Activated T-helper 2 cell treated with anti-CD3 and anti-CD28 coated beads, Interferon-gamma antibody, Interleukin-2, Interleukin-4, amounts not matched to agents 10 μg/mL and 5 μg/mL and 100 μg/mL, durations not matched to agents 14 hours and 24 hours and 36 hours (primary cell): ENCODE results near the gene CDH2. TPM values are rescaled to one million over a fixed set of nuclear protein-coding genes. Genes with fewer than 3 reads are reported as not detected.

Experiments
- DNase-seq: peaks from one replicate; pipeline ENCODE4 v3.0.0; 2021; ENCODE audit warnings: low spot score
- H3K27ac Mint-ChIP-seq: one replicate; pipeline ENCODE4 v1.8.0; 2021; ENCODE audit warnings: mixed read lengths
- H3K27me3 Mint-ChIP-seq: one replicate; pipeline ENCODE4 v1.8.0; 2021; ENCODE audit warnings: low read depth, mixed read lengths
- H3K36me3 Mint-ChIP-seq: one replicate; pipeline ENCODE4 v1.8.0; 2021; ENCODE audit warnings: low read depth, mixed read lengths
- H3K4me1 Mint-ChIP-seq: one replicate; pipeline ENCODE4 v1.8.0; 2021; ENCODE audit warnings: low read depth, mixed read lengths
- H3K4me3 Mint-ChIP-seq: one replicate; pipeline ENCODE4 v1.8.0; 2021; ENCODE audit warnings: low read depth, mild to moderate bottlenecking, moderate library complexity, mixed read lengths
- H3K9me3 Mint-ChIP-seq: one replicate; pipeline ENCODE4 v1.8.0; 2021; ENCODE audit warnings: mixed read lengths
- intact Hi-C: fragments of 100-400 bp; cut with micrococcal nuclease; formaldehyde crosslinking; loops from one replicate; pipeline ENCODE4 v1.15.1; 2023
- total RNA-seq: library from RNA; stranded (reverse); gene quantifications from 2 replicates; pipeline ENCODE4 v1.2.3, GENCODE V29; 2022

CDH2 gene
- total RNA-seq, 1 donor from 2014 or later, result not detected

DNA sequence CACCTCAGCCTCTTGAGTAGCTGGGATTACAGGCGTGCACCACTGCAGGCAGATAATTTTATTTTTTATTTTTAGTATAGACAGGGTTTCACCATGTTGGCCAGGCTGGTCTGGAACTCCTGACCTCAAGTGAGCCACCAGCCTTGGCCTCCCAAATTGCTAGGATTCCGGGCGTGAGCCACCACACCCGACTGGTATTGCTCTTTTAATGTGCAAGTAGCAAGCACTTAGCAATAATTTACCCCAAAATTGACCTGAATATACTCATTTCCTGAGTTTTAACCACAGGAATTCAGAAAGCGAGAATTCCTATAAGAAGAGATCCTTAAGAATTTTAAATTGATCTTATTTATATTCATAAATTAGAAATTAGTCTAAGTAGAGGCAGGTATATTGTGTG, 169.1 kb downstream of the CDH2 start:
- no peak for DNase-seq
- H3K4me1 Mint-ChIP-seq, result no peaks in the 10 kb centered on the region
- H3K27ac Mint-ChIP-seq, result no peak overlapping the region
- no peak overlapping the region for H3K4me3 Mint-ChIP-seq
- peaks cover 17% of the 10 kb centered on the region for H3K9me3 Mint-ChIP-seq
- intact Hi-C loops, result no loop called here
- H3K36me3 Mint-ChIP-seq, result no peaks in the 10 kb centered on the region
- H3K27me3 Mint-ChIP-seq, result no peaks in the 10 kb centered on the region

DNA sequence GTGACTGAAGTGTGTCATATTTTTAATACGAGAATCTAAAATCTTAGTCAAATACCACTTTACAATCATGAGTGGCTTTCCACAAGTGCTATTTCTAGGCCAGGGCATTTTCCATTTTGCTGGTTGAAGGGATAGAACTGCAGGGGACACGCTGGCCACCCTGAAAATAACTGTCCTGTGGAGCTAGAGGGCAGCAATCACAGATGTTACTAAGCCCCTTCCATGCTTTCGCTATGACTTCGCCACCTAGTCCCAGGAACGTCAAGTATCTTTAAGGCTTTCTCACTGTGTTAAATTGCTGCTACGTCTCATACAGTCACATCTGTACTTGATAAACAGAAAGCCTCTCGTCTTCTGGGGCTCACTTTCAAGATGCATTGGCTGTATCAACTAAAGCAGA, 171.8 kb downstream of the CDH2 start:
- Mint-ChIP-seq H3K36me3 (no peaks in the 10 kb centered on the region), H3K27me3 (no peaks in the 10 kb centered on the region), H3K9me3 (peaks cover 22% of the 10 kb centered on the region), H3K4me3 (no peak overlapping the region), H3K4me1 (no peaks in the 10 kb centered on the region), H3K27ac (no peak overlapping the region)
- intact Hi-C loops, result no loop called here
- no peak for DNase-seq

DNA sequence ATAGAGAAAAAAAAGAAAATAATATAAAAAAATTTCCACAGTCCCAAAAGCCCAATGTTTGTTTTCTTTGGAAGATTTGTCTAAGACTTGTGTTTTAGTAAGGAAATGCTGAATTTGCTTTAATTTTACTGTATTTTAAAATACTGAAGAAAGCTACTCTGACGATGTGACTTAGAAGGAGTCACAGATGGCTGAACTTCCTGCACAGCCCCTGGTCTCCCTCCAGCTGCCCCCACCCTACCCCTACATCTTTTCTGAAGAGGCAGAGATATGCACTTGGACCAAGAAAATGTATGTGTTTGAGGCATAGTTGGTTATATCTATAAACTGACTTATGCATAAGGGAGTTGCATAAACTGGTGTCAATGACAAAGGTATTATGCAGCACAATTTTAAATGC, 172.3 kb downstream of the CDH2 start:
- no peaks in the 10 kb centered on the region for H3K4me1 Mint-ChIP-seq
- H3K27ac Mint-ChIP-seq, result no peak overlapping the region
- H3K27me3 Mint-ChIP-seq, result no peaks in the 10 kb centered on the region
- no peak for DNase-seq
- peaks cover 22% of the 10 kb centered on the region for H3K9me3 Mint-ChIP-seq
- intact Hi-C loops, result no loop called here
- no peak overlapping the region for H3K4me3 Mint-ChIP-seq
- H3K36me3 Mint-ChIP-seq, result no peaks in the 10 kb centered on the region

DNA sequence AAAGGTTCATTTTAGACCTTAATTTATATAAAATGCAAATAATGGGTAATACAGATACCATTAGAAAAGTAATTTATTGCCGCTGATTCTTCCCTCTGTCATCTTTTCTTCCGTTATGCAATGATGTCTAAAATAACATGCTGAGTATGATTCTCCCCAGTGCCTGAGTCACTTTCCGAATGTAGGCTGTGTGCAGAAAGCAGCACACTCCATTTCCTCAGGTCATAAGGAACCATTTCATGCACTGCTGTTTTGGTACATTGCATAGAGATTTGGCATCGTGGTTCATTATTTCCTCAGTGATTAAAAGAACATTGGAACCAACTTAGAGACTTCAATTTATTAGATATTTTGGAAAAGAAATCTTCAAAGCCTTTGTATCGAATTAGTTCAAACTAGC, 173.5 kb downstream of the CDH2 start:
- intact Hi-C loops, result no loop called here
- Mint-ChIP-seq H3K27ac (no peak overlapping the region), H3K27me3 (no peaks in the 10 kb centered on the region), H3K4me3 (no peak overlapping the region), H3K9me3 (peaks cover 25% of the 10 kb centered on the region), H3K4me1 (no peaks in the 10 kb centered on the region), H3K36me3 (no peaks in the 10 kb centered on the region)
- no peak for DNase-seq

DNA sequence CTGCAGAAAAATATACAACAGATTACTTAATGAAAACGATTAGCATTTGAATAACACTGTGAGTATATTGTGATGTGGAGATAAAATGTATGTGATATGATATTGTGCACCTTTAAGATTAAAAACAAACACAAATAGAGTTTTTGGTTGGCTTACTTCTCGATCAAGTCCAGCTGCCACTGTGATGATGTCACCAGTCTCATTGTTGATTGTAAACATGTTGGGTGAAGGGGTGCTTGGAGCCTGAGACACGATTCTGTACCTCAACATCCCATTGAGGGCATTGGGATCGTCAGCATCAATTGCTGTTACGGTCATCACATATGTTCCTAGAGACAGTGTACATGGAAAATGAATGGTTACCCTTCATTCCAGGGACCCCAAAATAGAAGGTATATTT, 174.1 kb downstream of the CDH2 start:
- Mint-ChIP-seq H3K27ac (no peak overlapping the region), H3K36me3 (no peaks in the 10 kb centered on the region), H3K4me1 (no peaks in the 10 kb centered on the region), H3K4me3 (no peak overlapping the region), H3K9me3 (peaks cover 28% of the 10 kb centered on the region), H3K27me3 (no peaks in the 10 kb centered on the region)
- intact Hi-C loops, result no loop called here
- no peak for DNase-seq

DNA sequence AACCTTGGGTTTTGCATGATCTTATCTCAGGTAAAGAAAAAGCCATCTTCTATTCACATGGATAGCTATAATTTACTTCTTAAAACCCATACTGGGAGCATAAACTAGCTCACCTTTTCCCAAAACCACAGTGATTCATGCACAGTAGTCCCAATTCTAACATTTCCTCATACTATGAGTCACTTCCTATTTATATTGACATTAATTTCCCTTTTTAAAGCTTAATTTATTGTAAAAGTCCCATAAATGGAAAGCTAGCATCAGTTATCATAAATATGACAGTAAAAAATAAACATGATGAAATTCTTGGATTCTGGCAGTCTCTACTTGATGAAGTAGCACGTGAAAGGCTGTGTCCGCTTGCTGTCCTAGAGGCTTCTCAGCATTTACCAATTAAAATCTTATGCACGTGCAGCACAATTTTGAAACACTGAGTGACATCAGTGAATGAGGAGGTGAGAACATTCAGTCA, 180.1 kb downstream of the CDH2 start:
- Mint-ChIP-seq H3K36me3 (no peaks in the 10 kb centered on the region), H3K4me3 (no peak overlapping the region), H3K27me3 (no peaks in the 10 kb centered on the region), H3K4me1 (no peaks in the 10 kb centered on the region), H3K27ac (no peak overlapping the region), H3K9me3 (peaks cover 21% of the 10 kb centered on the region)
- DNase-seq, result no peak
- intact Hi-C loops, result no loop called here

DNA sequence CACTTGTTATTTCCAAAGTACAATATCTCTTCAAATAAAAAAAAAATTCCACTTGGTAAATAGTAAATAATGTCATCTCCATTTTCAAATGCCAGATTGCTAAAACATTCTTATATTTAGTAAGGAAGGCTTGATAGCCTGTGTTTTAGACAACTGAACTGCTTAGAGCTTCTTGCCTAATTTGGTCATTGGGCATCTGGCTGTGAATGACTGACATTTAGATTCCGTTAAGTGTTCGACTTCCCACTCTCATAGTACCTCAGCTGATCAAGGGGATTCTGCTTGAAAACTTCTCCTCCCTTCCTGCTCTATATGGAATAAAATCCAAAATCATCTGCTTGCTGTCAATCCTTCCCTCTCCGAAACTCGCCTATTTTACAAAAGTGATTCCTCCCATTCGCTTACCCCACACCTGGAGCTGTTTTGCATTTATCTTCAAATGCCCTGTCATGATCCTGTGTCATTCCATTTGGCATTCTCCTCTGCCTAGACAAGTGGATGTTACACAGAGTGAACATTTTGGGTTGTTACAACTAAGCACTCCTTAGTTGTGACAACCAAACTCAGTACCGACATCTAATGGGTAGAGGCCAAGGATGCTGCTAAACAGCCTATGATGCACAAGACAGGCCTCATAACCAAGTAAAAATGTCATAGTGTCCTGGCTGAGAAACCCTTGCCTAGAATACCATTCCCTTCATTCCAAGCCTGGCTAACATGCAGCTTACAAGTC, 181.0 kb downstream of the CDH2 start:
- intact Hi-C loops, result no loop called here
- no peaks in the 10 kb centered on the region for H3K36me3 Mint-ChIP-seq
- no peak for DNase-seq
- H3K9me3 Mint-ChIP-seq, result peaks cover 19% of the 10 kb centered on the region
- H3K4me1 Mint-ChIP-seq, result no peaks in the 10 kb centered on the region
- H3K27me3 Mint-ChIP-seq, result no peaks in the 10 kb centered on the region
- no peak overlapping the region for H3K4me3 Mint-ChIP-seq
- H3K27ac Mint-ChIP-seq, result no peak overlapping the region

DNA sequence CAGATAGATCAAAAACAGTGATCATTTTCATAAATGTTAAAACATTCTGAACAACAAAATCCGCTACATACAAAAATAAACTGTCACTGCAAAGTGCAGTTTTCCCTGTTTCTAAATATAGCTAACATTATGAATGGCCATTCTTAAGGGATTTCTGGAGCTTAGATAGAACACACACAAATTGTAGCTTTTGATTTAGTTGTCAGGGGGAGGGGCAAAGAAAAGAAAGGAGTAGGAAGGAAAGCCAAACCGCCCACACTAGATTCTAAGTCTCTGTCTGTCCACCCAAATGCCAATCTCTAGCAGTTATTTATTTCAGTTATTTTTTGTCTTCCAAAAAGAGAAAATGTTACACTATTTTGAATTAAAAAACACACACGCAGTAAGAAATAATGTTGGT, 182.4 kb downstream of the CDH2 start:
- no peaks in the 10 kb centered on the region for H3K36me3 Mint-ChIP-seq
- intact Hi-C loops, result no loop called here
- H3K4me1 Mint-ChIP-seq, result no peaks in the 10 kb centered on the region
- no peak overlapping the region for H3K4me3 Mint-ChIP-seq
- H3K27me3 Mint-ChIP-seq, result no peaks in the 10 kb centered on the region
- H3K9me3 Mint-ChIP-seq, result peaks cover 19% of the 10 kb centered on the region
- no peak overlapping the region for H3K27ac Mint-ChIP-seq
- DNase-seq, result no peak

DNA sequence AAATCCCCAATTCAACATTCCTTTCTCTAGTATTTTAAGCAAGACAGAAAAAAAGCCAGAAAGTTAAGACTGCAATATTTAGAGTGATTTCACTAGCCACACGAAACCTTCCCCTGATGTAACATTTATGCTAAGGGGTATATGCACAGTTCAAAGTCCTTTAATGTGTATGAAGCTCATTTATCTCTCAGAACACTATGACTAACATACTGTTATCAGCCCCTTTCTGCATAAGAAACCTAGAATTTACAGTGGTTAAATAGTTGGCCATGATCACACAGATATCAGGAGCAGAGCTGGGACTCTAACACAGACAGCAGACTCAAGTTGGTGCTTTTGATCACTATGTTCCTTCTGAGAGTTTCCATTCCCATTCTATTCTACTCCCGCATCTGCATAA, 185.5 kb downstream of the CDH2 start:
- H3K4me3 Mint-ChIP-seq, result no peak overlapping the region
- H3K4me1 Mint-ChIP-seq, result no peaks in the 10 kb centered on the region
- DNase-seq, result no peak
- H3K36me3 Mint-ChIP-seq, result no peaks in the 10 kb centered on the region
- H3K27ac Mint-ChIP-seq, result no peak overlapping the region
- H3K27me3 Mint-ChIP-seq, result no peaks in the 10 kb centered on the region
- peaks cover 11% of the 10 kb centered on the region for H3K9me3 Mint-ChIP-seq
- intact Hi-C loops, result no loop called here

DNA sequence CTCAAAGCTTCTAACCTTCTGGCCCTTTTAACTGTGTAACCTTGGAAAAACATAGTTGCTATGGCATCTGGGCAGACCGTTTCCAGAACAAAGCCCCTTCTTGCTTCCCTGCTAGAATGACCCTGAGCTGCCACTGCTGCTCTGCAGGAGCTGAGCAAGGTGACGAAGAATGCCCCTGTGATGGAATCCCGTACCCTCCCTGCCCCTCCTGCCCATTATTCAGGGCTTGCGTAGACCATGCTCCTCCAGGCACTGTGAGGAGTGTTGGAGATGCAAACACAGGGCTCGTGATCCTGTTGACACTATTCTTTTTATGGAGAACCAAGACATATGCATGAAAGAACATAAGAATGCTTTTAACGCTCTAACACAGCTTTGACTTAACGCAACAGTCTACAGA, 191.1 kb downstream of the CDH2 start:
- H3K4me3 Mint-ChIP-seq, result no peak overlapping the region
- no peaks in the 10 kb centered on the region for H3K27me3 Mint-ChIP-seq
- H3K4me1 Mint-ChIP-seq, result no peaks in the 10 kb centered on the region
- H3K36me3 Mint-ChIP-seq, result no peaks in the 10 kb centered on the region
- H3K9me3 Mint-ChIP-seq, result peaks cover 19% of the 10 kb centered on the region
- intact Hi-C loops, result no loop called here
- DNase-seq, result no peak
- H3K27ac Mint-ChIP-seq, result no peak overlapping the region

DNA sequence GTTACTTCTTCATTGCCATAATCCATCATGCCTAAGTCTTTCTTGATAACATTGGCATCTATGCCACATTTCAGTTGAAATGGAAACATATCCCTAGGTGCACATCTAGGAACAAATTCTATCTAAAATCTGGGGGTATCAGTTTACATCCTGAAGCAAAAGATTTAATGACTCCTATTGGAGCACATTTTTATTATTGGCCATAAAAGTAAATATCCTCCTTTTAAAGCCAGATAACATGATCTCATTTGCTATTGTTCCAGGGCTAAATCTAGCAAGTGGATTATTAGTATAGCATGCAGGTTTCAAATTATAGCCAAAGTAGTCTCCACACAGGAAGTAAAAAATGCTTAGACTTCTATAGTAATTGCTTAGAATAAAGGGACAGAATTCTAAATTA, 193.2 kb downstream of the CDH2 start:
- H3K36me3 Mint-ChIP-seq, result no peaks in the 10 kb centered on the region
- no peak for DNase-seq
- H3K4me1 Mint-ChIP-seq, result no peaks in the 10 kb centered on the region
- H3K27ac Mint-ChIP-seq, result no peak overlapping the region
- no peaks in the 10 kb centered on the region for H3K27me3 Mint-ChIP-seq
- peaks cover 29% of the 10 kb centered on the region for H3K9me3 Mint-ChIP-seq
- intact Hi-C loops, result no loop called here
- no peak overlapping the region for H3K4me3 Mint-ChIP-seq

DNA sequence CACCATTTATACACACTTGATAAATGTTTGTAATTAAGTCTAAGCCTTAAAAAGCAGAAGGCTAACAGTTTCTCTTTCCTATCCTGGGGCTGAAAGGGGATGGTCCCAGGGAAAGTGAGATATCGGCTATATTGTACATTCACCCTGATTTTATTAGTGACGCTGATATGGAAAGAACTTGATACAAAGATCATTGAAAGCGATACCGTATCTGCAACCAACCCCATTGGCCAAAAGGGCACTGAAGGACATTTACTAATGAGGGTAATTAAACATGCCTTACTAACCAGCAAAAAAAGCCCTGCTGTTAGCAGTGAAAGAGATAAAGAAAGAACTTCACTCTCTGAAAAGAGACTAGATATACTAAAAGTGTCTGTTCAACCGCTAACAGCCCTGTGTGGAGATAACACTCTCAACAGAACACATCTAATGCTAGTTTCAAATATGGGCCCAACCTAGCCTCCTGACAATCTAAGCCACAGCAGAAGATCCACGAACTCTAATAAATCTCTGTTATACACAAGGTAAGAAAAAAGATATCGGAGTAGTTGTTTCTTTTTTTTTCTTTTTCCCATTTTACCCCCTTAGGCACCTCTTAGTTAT, 200.0 kb downstream of the CDH2 start:
- intact Hi-C loops, result no loop called here
- no peak overlapping the region for H3K27ac Mint-ChIP-seq
- no peaks in the 10 kb centered on the region for H3K36me3 Mint-ChIP-seq
- no peaks in the 10 kb centered on the region for H3K27me3 Mint-ChIP-seq
- H3K4me3 Mint-ChIP-seq, result no peak overlapping the region
- no peak for DNase-seq
- H3K4me1 Mint-ChIP-seq, result no peaks in the 10 kb centered on the region
- peaks cover 31% of the 10 kb centered on the region for H3K9me3 Mint-ChIP-seq

DNA sequence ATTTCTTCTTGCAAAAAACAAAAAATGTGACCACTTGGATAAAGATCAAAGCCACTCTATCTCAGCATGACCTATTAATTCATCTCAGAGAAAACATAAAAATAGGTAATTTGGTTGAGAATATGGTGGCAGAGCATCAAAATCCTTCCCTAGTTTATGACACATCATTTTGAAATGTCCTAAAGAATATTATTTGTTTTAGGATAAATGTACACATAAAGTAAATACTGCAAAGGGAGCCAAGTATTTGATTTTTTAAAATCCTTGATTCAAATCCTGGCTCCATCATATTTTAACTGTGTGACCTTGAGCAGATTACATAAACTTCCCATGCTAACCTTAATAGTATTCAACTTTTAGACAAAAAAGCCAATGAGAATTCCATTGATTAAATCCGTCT, 206.6 kb downstream of the CDH2 start:
- Mint-ChIP-seq H3K4me1 (no peaks in the 10 kb centered on the region), H3K27ac (no peak overlapping the region), H3K27me3 (no peaks in the 10 kb centered on the region), H3K4me3 (no peak overlapping the region), H3K36me3 (no peaks in the 10 kb centered on the region), H3K9me3 (peaks cover 28% of the 10 kb centered on the region)
- DNase-seq, result no peak
- intact Hi-C loops, result no loop called here
